ENCODE data around the gene ZBTB44.

DNA sequence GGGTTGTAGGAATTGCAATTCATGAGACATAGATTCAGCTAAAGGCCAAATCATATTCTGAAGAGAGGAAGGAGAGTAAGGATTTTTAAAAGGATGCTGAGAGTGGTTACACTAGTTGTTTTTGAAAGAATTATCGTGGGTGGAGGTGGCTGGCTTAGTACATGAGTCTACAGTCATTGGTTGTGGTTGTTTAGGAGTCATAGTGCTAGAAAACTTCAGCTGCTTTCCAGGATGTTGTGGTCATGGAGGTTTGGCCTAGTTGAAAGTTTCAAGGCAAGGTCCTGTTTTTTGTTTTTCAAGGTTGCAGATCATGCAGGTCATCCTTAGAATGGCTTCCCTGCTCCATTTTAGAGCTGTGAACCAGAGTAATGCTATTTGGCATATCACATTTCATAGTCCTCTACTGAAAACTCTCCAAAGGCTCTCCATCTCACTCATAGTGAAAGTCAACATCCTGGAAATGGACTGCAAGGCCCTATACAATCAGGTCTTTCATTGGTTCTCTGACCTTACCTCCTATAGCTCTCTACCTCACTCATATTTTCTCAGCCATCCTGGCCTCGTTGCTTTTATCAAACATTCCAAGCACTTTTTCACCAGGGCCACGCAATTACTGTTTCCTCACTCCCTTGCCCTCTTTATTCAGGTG is 26.1 kb upstream of the ZBTB44 start:
- TF ChIP-seq, protein P1, sequence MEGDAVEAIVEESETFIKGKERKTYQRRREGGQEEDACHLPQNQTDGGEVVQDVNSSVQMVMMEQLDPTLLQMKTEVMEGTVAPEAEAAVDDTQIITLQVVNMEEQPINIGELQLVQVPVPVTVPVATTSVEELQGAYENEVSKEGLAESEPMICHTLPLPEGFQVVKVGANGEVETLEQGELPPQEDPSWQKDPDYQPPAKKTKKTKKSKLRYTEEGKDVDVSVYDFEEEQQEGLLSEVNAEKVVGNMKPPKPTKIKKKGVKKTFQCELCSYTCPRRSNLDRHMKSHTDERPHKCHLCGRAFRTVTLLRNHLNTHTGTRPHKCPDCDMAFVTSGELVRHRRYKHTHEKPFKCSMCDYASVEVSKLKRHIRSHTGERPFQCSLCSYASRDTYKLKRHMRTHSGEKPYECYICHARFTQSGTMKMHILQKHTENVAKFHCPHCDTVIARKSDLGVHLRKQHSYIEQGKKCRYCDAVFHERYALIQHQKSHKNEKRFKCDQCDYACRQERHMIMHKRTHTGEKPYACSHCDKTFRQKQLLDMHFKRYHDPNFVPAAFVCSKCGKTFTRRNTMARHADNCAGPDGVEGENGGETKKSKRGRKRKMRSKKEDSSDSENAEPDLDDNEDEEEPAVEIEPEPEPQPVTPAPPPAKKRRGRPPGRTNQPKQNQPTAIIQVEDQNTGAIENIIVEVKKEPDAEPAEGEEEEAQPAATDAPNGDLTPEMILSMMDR (conservative IDR thresholded peaks at IDR 0.05) = no peak
- TF ChIP-seq EZH2 (IDR thresholded peaks at IDR 0.05; ENCODE audit: low read depth) = no peak

All from PC-9 (cell line).